ENCODE results near the gene PEX11G. TPM values are rescaled to one million over a fixed set of nuclear protein-coding genes. Genes with fewer than 3 reads are reported as not detected.

Gene PEX11G
- polyA plus RNA-seq, 1 donor from 2014 or later = 1.3 TPM

- H3K27me3 ChIP-seq (ENCODE audit: insufficient read depth, low read depth, low read length) = no peaks in the 10 kb centered on the region
- no peak overlapping the region for H3K4me2 ChIP-seq (ENCODE audit: low read length)
- no peaks in the 10 kb centered on the region for H3K36me3 ChIP-seq (ENCODE audit: insufficient read depth, low read length)
- H3K9me3 ChIP-seq (ENCODE audit: low read length) = no peaks in the 10 kb centered on the region
- H3F3A ChIP-seq (ENCODE audit: insufficient read depth, low read length, poor library complexity, severe bottlenecking) = no peaks in the 10 kb centered on the region
- no peak for TF ChIP-seq CTCF (IDR thresholded peaks at IDR 0.05; ENCODE audit: poor library complexity, severe bottlenecking)
- no peaks in the 10 kb centered on the region for H3K9me2 ChIP-seq (ENCODE audit: insufficient read depth, low read length)
- no peak overlapping the region for H3K27ac ChIP-seq (ENCODE audit: low read length)
- no peaks in the 10 kb centered on the region for H4K20me1 ChIP-seq (ENCODE audit: insufficient read depth)
- H2AFZ ChIP-seq (ENCODE audit: low read depth, low read length) = no peak overlapping the region
- no peak overlapping the region for H3K4me3 ChIP-seq (ENCODE audit: low read length)
- H3K79me2 ChIP-seq (replicated peaks; ENCODE audit: insufficient read depth, low read length) = peaks cover 22% of the 10 kb centered on the region
- H3K9ac ChIP-seq (ENCODE audit: low read length) = no peak overlapping the region
Observed at GRCh38 chr19:7513809-7514642, 25.2 kb upstream of the PEX11G start.

- Histone ChIP-seq H4K20me1 (ENCODE audit: insufficient read depth) (no peaks in the 10 kb centered on the region), H3K9ac (ENCODE audit: low read length) (no peak overlapping the region), H3K27ac (ENCODE audit: low read length) (no peak overlapping the region), H3K9me2 (ENCODE audit: insufficient read depth, low read length) (no peaks in the 10 kb centered on the region), H3K27me3 (ENCODE audit: insufficient read depth, low read depth, low read length) (no peaks in the 10 kb centered on the region), H3K36me3 (ENCODE audit: insufficient read depth, low read length) (no peaks in the 10 kb centered on the region), H3K4me2 (ENCODE audit: low read length) (no peak overlapping the region), H3F3A (ENCODE audit: insufficient read depth, low read length, poor library complexity, severe bottlenecking) (no peaks in the 10 kb centered on the region), H3K79me2 (replicated peaks; ENCODE audit: insufficient read depth, low read length) (peaks cover 19% of the 10 kb centered on the region), H3K4me3 (ENCODE audit: low read length) (no peak overlapping the region), H2AFZ (ENCODE audit: low read depth, low read length) (no peak overlapping the region), H3K9me3 (ENCODE audit: low read length) (no peaks in the 10 kb centered on the region)
- TF ChIP-seq TAF1 (IDR thresholded peaks at IDR 0.05; ENCODE audit: low read depth) (no peak), EZH2 (IDR thresholded peaks at IDR 0.05; ENCODE audit: borderline replicate concordance, insufficient read depth, low read length, poor library complexity, severe bottlenecking) (no peak), RAD21 (conservative IDR thresholded peaks at IDR 0.05) (no peak), SMC3 (conservative IDR thresholded peaks at IDR 0.05; ENCODE audit: poor library complexity) (no peak), MXI1 (conservative IDR thresholded peaks at IDR 0.05; ENCODE audit: poor library complexity, severe bottlenecking) (no peak), EP300 (conservative IDR thresholded peaks at IDR 0.05; ENCODE audit: poor library complexity, severe bottlenecking) (no peak), CTCF (IDR thresholded peaks at IDR 0.05; ENCODE audit: poor library complexity, severe bottlenecking) (no peak), POLR2AphosphoS5 (IDR thresholded peaks at IDR 0.05) (no peak)
- TF ChIP-seq, protein P1, sequence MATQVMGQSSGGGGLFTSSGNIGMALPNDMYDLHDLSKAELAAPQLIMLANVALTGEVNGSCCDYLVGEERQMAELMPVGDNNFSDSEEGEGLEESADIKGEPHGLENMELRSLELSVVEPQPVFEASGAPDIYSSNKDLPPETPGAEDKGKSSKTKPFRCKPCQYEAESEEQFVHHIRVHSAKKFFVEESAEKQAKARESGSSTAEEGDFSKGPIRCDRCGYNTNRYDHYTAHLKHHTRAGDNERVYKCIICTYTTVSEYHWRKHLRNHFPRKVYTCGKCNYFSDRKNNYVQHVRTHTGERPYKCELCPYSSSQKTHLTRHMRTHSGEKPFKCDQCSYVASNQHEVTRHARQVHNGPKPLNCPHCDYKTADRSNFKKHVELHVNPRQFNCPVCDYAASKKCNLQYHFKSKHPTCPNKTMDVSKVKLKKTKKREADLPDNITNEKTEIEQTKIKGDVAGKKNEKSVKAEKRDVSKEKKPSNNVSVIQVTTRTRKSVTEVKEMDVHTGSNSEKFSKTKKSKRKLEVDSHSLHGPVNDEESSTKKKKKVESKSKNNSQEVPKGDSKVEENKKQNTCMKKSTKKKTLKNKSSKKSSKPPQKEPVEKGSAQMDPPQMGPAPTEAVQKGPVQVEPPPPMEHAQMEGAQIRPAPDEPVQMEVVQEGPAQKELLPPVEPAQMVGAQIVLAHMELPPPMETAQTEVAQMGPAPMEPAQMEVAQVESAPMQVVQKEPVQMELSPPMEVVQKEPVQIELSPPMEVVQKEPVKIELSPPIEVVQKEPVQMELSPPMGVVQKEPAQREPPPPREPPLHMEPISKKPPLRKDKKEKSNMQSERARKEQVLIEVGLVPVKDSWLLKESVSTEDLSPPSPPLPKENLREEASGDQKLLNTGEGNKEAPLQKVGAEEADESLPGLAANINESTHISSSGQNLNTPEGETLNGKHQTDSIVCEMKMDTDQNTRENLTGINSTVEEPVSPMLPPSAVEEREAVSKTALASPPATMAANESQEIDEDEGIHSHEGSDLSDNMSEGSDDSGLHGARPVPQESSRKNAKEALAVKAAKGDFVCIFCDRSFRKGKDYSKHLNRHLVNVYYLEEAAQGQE (IDR thresholded peaks at IDR 0.05; ENCODE audit: borderline replicate concordance) = no peak
Observed at GRCh38 chr19:7512400-7512851, 23.6 kb upstream of the PEX11G start.
